GM19239 (cell line): ENCODE measurements around the gene RAD9A.
"Not testable (repeated sequence)": the region's sequence is repeated elsewhere in the genome, so short reads cannot be mapped to it uniquely, and the experiment has no call there.

Source experiments
- DNase-seq: peaks from one replicate; pipeline ENCODE4 v3.0.0; 2011; ENCODE audit warnings: low spot score; ENCODE audit not compliant: insufficient read length
- FAIRE-seq: peaks from 2 replicates; lab custom pipeline; 2011; peaks lifted over from hg19 to GRCh38; lab: Jason Lieb, UNC

The RAD9A gene

GRCh38 chr11:67420646-67421429 lies 29.1 kb downstream of the RAD9A start:
- FAIRE-seq (peak; percentile 82), DNase-seq (peak; percentile 99)

GRCh38 chr11:67421430-67422031 lies 29.7 kb downstream of the RAD9A start:
- no peak for FAIRE-seq
- no peak for DNase-seq

GRCh38 chr11:67422891-67423290 lies 31.1 kb downstream of the RAD9A start:
- FAIRE-seq (no peak), DNase-seq (no peak)

GRCh38 chr11:67423466-67423865 lies 31.7 kb downstream of the RAD9A start:
- FAIRE-seq: no peak
- no peak for DNase-seq

- no peak for FAIRE-seq
- no peak for DNase-seq
Observed at GRCh38 chr11:67423891-67424613, 32.3 kb downstream of the RAD9A start.

- DNase-seq, FAIRE-seq: not testable (repeated sequence)
Observed at GRCh38 chr11:67427364-67427859, 35.6 kb downstream of the RAD9A start.

- DNase-seq: peak; percentile 99
- FAIRE-seq: peak; percentile 99
Observed at GRCh38 chr11:67428052-67429001, 36.5 kb downstream of the RAD9A start, which contains the start of gene RPS6KB2. RPS6KB2 (plus strand) TSS chr11:67428494; CDS start chr11:67428546, 52 bp downstream.

GRCh38 chr11:67429038-67429668 lies 37.4 kb downstream of the RAD9A start:
- FAIRE-seq (no peak), DNase-seq (no peak)

- no peak for FAIRE-seq
- no peak for DNase-seq
Observed at GRCh38 chr11:67429722-67430121, 37.9 kb downstream of the RAD9A start.

GRCh38 chr11:67431346-67432249 lies 39.8 kb downstream of the RAD9A start:
- DNase-seq (no peak), FAIRE-seq (no peak)

GRCh38 chr11:67432655-67433349 lies 41.0 kb downstream of the RAD9A start:
- FAIRE-seq (no peak), DNase-seq (no peak)

- FAIRE-seq (no peak), DNase-seq (no peak)
Observed at GRCh38 chr11:67433536-67434394, 42.0 kb downstream of the RAD9A start.

- DNase-seq: no peak
- FAIRE-seq: peak; percentile 11
Observed at GRCh38 chr11:67434395-67434881, 42.7 kb downstream of the RAD9A start.

GRCh38 chr11:67435031-67435726 lies 43.4 kb downstream of the RAD9A start:
- no peak for DNase-seq
- FAIRE-seq: peak; percentile 40

GRCh38 chr11:67435727-67436458 lies 44.1 kb downstream of the RAD9A start:
- FAIRE-seq (no peak), DNase-seq (no peak)
